Measurements from ENCODE around the gene ESPL1. TPM values are rescaled to one million over a fixed set of nuclear protein-coding genes. Genes with fewer than 3 reads are reported as not detected.

Gene ESPL1
- polyA plus RNA-seq, 2 of the 4 experiments (the other 2 are of a cell fraction), result 10.0 to 16.5 TPM

- Histone ChIP-seq H3K27ac (peak overlapping the region; percentile 84 to 92), H3K9me3 (no peaks in the 10 kb centered on the region), H3K4me3 (peak overlapping the region; percentile 69), H3K4me2 (peak overlapping the region; percentile 97), H3K4me1 (peaks cover 36% of the 10 kb centered on the region)
- TF ChIP-seq CBX2 (IDR thresholded peaks at IDR 0.05; ENCODE audit: borderline replicate concordance, low read depth) (no peak), MAZ (IDR thresholded peaks at IDR 0.05; ENCODE audit: borderline replicate concordance, low read depth, low read length) (no peak), HES2 (IDR thresholded peaks at IDR 0.05) (no peak), PBX3 (IDR thresholded peaks at IDR 0.05) (no peak), ESRRA (IDR thresholded peaks at IDR 0.05; ENCODE audit: borderline replicate concordance, low read length) (no peak), USF2 (IDR thresholded peaks at IDR 0.05) (no peak), ELK1 (IDR thresholded peaks at IDR 0.05; ENCODE audit: low read depth, low read length) (no peak), NPAS2 (CRISPR knock-in tag; IDR thresholded peaks at IDR 0.05; ENCODE audit: borderline replicate concordance) (no peak), KDM5A (IDR thresholded peaks at IDR 0.05) (no peak), RCOR1 (IDR thresholded peaks at IDR 0.05; ENCODE audit: low read depth, low read length) (no peak), HMGXB4 (CRISPR knock-in tag; IDR thresholded peaks at IDR 0.05; ENCODE audit: borderline replicate concordance) (no peak)
- ChIA-PET POLR2A (no interaction called here), CTCF (interaction anchor here (1.4 kb wide), 1 partner anchor 50 kb away, joined by 3 read pairs; no protein-coding TSS in a partner anchor)
- no peak for FAIRE-seq
- 10% methylated on average over 4 of the region's 9 CpGs for WGBS (ENCODE audit: missing lambda C conversion rate)
- ATAC-seq, result peak in 1 of 2 experiments; percentile 33; a peak in 3 of 6 replicates
- DNase-seq (ENCODE audit: low read depth in 1 of 2, low spot score in 1 of 2), result no peak
Measured at GRCh38 chr12:53231671-53231920, 36.5 kb upstream of the ESPL1 start.

- peak; percentile 76 to 87 for DNase-seq (ENCODE audit: low read depth in 1 of 2, low spot score in 1 of 2)
Measured at GRCh38 chr12:53231921-53232645, 36.0 kb upstream of the ESPL1 start, which contains the start of gene RARG. RARG (minus strand) TSS chr12:53232209; CDS start chr12:53227545, 4,664 bp downstream.

More at GRCh38 chr12:53231921-53232645, 36.0 kb upstream of the ESPL1 start, which contains the start of gene RARG:
- peak; percentile 80 to 88 for ATAC-seq
- H3K9me3 ChIP-seq, result no peaks in the 10 kb centered on the region
- ChIA-PET POLR2A (no interaction called here), CTCF (interaction anchor here (1.0 to 1.4 kb wide), 3 partner anchors 10 to 50 kb away, joined by 3 to 4 read pairs (median 3); a partner anchor contains a TSS)
- peak within 1 kb of the TSS; percentile 84 to 92 for H3K27ac ChIP-seq
- TF ChIP-seq FOSL2 (IDR thresholded peaks at IDR 0.05), result 0 out of 2 replicates have a peak, but pooled peaks have one; percentile 10
- TF ChIP-seq FOSL2 (CRISPR knock-in tag; IDR thresholded peaks at IDR 0.05), result peak; percentile 70
- peak; percentile 19; the same call in 1 of the 2 replicates for TF ChIP-seq POLR2A (IDR thresholded peaks at IDR 0.05; ENCODE audit: low read length)
- peak; percentile 62 for TF ChIP-seq MAX (IDR thresholded peaks at IDR 0.05)
- peak; percentile 66 for TF ChIP-seq USF2 (IDR thresholded peaks at IDR 0.05)
- no peak for TF ChIP-seq EP300 (IDR thresholded peaks at IDR 0.05)
- peak; percentile 45 for TF ChIP-seq PBX3 (IDR thresholded peaks at IDR 0.05)
- 0 out of 3 replicates have a peak, but pooled peaks have one; percentile 6 for TF ChIP-seq SMC3 (IDR thresholded peaks at IDR 0.05)
- TF ChIP-seq FOSB (CRISPR knock-in tag; IDR thresholded peaks at IDR 0.05), result no peak
- H3K4me2 ChIP-seq, result peak within 1 kb of the TSS; percentile 97
- 3% methylated on average over 29 of the region's 44 CpGs for WGBS (ENCODE audit: missing lambda C conversion rate)
- H3K4me3 ChIP-seq, result peak within 1 kb of the TSS; percentile 69
- H3K4me1 ChIP-seq, result peaks cover 36% of the 10 kb centered on the region
- no peak for FAIRE-seq
